ENCODE results near the gene NFXL1. TPM values are rescaled to one million over a fixed set of nuclear protein-coding genes. Genes with fewer than 3 reads are reported as not detected.

NFXL1 gene
- total RNA-seq, 6 donors from 2014 or later, result 5.0 to 23.4 (median 10.6) TPM

DNA sequence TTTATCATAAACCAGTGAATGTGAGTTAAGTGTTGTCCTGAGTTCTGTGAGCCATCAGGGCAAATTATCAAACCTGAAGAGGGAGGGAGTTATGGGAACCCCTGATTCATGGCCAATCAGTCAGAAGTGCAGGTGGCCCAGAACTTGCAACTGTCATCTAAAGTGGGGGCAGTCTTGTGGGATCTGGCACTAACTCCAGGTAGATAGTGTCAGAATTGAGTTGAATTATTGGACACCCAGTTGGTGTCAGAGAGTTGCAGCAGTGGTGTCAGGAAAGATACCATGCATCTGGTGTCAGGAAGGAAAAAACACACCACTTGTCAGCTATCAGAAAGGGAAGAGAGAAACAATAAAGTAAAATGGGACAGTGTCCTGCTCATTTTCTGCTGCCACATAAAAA, 84.9 kb downstream of the NFXL1 start:
- ATAC-seq (ENCODE audit: low FRiP score in 2 of 2), result no peak
- DNase-seq, result no peak
- Histone ChIP-seq H3K36me3 (no peaks in the 10 kb centered on the region), H3K27ac (no peak overlapping the region), H3K27me3 (no peaks in the 10 kb centered on the region), H3K9me3 (no peaks in the 10 kb centered on the region), H3K4me3 (no peak overlapping the region), H3K4me1 (no peaks in the 10 kb centered on the region)
- TF ChIP-seq EP300 (IDR thresholded peaks at IDR 0.05) (no peak), POLR2AphosphoS5 (IDR thresholded peaks at IDR 0.05) (no peak), POLR2A (IDR thresholded peaks at IDR 0.05) (no peak)
- TF ChIP-seq, protein P1, sequence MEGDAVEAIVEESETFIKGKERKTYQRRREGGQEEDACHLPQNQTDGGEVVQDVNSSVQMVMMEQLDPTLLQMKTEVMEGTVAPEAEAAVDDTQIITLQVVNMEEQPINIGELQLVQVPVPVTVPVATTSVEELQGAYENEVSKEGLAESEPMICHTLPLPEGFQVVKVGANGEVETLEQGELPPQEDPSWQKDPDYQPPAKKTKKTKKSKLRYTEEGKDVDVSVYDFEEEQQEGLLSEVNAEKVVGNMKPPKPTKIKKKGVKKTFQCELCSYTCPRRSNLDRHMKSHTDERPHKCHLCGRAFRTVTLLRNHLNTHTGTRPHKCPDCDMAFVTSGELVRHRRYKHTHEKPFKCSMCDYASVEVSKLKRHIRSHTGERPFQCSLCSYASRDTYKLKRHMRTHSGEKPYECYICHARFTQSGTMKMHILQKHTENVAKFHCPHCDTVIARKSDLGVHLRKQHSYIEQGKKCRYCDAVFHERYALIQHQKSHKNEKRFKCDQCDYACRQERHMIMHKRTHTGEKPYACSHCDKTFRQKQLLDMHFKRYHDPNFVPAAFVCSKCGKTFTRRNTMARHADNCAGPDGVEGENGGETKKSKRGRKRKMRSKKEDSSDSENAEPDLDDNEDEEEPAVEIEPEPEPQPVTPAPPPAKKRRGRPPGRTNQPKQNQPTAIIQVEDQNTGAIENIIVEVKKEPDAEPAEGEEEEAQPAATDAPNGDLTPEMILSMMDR (IDR thresholded peaks at IDR 0.05), result no peak

- Histone ChIP-seq H3K4me1 (no peaks in the 10 kb centered on the region), H3K27ac (no peak overlapping the region), H3K36me3 (no peaks in the 10 kb centered on the region), H3K9me3 (no peaks in the 10 kb centered on the region), H3K4me3 (no peak overlapping the region), H3K27me3 (no peaks in the 10 kb centered on the region)
- ATAC-seq (ENCODE audit: low FRiP score in 2 of 2), result no peak
- no peak for DNase-seq
- TF ChIP-seq POLR2A (IDR thresholded peaks at IDR 0.05) (no peak), EP300 (IDR thresholded peaks at IDR 0.05) (no peak), POLR2AphosphoS5 (IDR thresholded peaks at IDR 0.05) (no peak)
- TF ChIP-seq, protein P1 (IDR thresholded peaks at IDR 0.05), result no peak
- 67 to 88% methylated on average over 2 of the region's 2 CpGs for WGBS, 2 donors
These were observed 86.9 kb downstream of the NFXL1 start for GRCh38 chr4:47827343-47828047.

GRCh38 chr4:47824840-47825239, 89.5 kb downstream of the NFXL1 start:
- WGBS, 2 donors, result 55 to 74% methylated on average over 3 to 7 of the region's 7 CpGs
- Histone ChIP-seq H3K36me3 (no peaks in the 10 kb centered on the region), H3K4me3 (no peak overlapping the region), H3K27ac (no peak overlapping the region), H3K27me3 (no peaks in the 10 kb centered on the region), H3K9me3 (no peaks in the 10 kb centered on the region), H3K4me1 (peaks cover 0 to 4% (median 0%) of the 10 kb centered on the region in 4 donors)
- TF ChIP-seq EP300 (IDR thresholded peaks at IDR 0.05) (no peak), POLR2AphosphoS5 (IDR thresholded peaks at IDR 0.05) (no peak), POLR2A (IDR thresholded peaks at IDR 0.05) (no peak)
- TF ChIP-seq, protein P1 (IDR thresholded peaks at IDR 0.05), result no peak
- ATAC-seq (ENCODE audit: low FRiP score in 2 of 2) (no peak), DNase-seq (no peak)

DNA sequence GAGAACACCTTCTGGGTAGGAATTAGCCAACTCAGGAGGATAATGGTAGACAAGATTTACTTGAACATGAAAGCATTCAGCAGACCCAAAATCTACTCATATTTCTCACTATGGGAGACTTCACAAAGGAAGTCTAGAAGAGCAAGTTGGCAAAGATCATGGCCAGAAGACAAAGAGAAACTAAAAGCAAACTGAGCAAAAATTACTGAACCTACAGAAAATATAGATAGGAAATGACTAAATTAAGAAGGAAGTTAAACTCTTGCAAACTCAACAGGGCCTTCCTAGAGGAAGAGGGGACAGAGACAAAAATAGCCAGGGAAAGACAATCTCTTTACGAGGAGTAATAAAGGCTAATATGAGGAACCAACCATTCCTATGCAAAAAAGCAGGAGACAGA, 95.2 kb downstream of the NFXL1 start:
- ATAC-seq (ENCODE audit: low FRiP score in 2 of 2) (no peak), DNase-seq (no peak)
- H3K27me3 ChIP-seq, result no peaks in the 10 kb centered on the region
- H3K36me3 ChIP-seq, result no peaks in the 10 kb centered on the region
- TF ChIP-seq EP300 (IDR thresholded peaks at IDR 0.05), result no peak
- TF ChIP-seq, protein P1 (IDR thresholded peaks at IDR 0.05), result no peak
- no peak for TF ChIP-seq POLR2AphosphoS5 (IDR thresholded peaks at IDR 0.05)
- TF ChIP-seq POLR2A (IDR thresholded peaks at IDR 0.05), result no peak
- H3K9me3 ChIP-seq, result no peaks in the 10 kb centered on the region
- no peak overlapping the region for H3K27ac ChIP-seq
- no peak overlapping the region for H3K4me3 ChIP-seq
- 47 to 64% methylated on average over 1 of the region's 1 CpG for WGBS, 2 donors
- peaks cover 0 to 7% (median 0%) of the 10 kb centered on the region in 4 donors for H3K4me1 ChIP-seq

DNA sequence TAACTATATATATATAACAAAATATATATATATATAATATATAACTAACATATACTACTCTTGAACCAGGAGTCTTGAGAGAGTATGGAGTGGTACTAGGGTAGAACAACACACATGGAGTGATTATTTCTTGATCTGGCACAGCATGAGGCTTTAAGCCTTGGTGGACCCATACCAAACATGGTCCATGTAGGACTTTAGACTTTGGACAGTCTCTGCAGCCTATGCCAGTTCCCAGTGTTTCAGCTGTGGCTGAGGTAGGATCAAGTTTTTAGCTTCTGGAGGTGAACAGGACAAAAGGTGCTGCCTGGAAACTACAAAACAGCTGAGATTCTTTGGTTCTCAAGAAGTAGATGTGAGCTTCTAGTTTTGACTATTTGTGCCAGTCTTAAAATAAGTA, 97.1 kb downstream of the NFXL1 start:
- ATAC-seq (ENCODE audit: low FRiP score in 2 of 2), result no peak

More for the DNA sequence above, 97.1 kb downstream of the NFXL1 start:
- no peak overlapping the region for H3K4me3 ChIP-seq
- DNase-seq, result no peak
- H3K4me1 ChIP-seq, result peaks cover 0 to 7% (median 0%) of the 10 kb centered on the region in 4 donors
- H3K9me3 ChIP-seq, result no peaks in the 10 kb centered on the region
- no peaks in the 10 kb centered on the region for H3K36me3 ChIP-seq
- TF ChIP-seq EP300 (IDR thresholded peaks at IDR 0.05) (no peak), POLR2A (IDR thresholded peaks at IDR 0.05) (no peak), POLR2AphosphoS5 (IDR thresholded peaks at IDR 0.05) (no peak)
- TF ChIP-seq, protein P1 (IDR thresholded peaks at IDR 0.05), result no peak
- H3K27me3 ChIP-seq, result no peaks in the 10 kb centered on the region
- no peak overlapping the region for H3K27ac ChIP-seq
